ENCODE measurements around the gene ZNF662.
"Not testable (repeated sequence)": the region's sequence is repeated elsewhere in the genome, so short reads cannot be mapped to it uniquely, and the experiment has no call there.

The ZNF662 gene

GRCh38 chr3:42906070-42906847, at the start of gene ZNF662:
ZNF662 (plus strand) TSS chr3:42906142; CDS start chr3:42908115, 1,973 bp downstream.
- no peak for FAIRE-seq

GRCh38 chr3:42856544-42856943, 49.4 kb upstream of the ZNF662 start:
- no peak for FAIRE-seq

- no peak for FAIRE-seq
Measured at GRCh38 chr3:42864321-42864950, 41.5 kb upstream of the ZNF662 start.

- FAIRE-seq = no peak
Measured at GRCh38 chr3:42865256-42865655, 40.7 kb upstream of the ZNF662 start.

- FAIRE-seq = no peak
Measured at GRCh38 chr3:42867138-42867537, 38.8 kb upstream of the ZNF662 start.

GRCh38 chr3:42868841-42869240, 37.1 kb upstream of the ZNF662 start:
- no peak for FAIRE-seq

- no peak for FAIRE-seq
Measured at GRCh38 chr3:42871592-42872196, 34.2 kb upstream of the ZNF662 start.

- FAIRE-seq = no peak
Measured at GRCh38 chr3:42872718-42873117, 33.2 kb upstream of the ZNF662 start.

- FAIRE-seq = no peak
Measured at GRCh38 chr3:42873221-42873982, 32.5 kb upstream of the ZNF662 start.

- no peak for FAIRE-seq
Measured at GRCh38 chr3:42874749-42875148, 31.2 kb upstream of the ZNF662 start.

GRCh38 chr3:42875325-42876151, 30.4 kb upstream of the ZNF662 start, which contains the start of gene CYP8B1:
CYP8B1 (minus strand) TSS chr3:42875879; CDS start chr3:42875816, 63 bp downstream.
- no peak for FAIRE-seq

- FAIRE-seq = no peak
Measured at GRCh38 chr3:42876401-42876800, 29.5 kb upstream of the ZNF662 start.

GRCh38 chr3:42876940-42877720, 28.8 kb upstream of the ZNF662 start:
- FAIRE-seq = no peak

- FAIRE-seq = no peak
Measured at GRCh38 chr3:42877881-42878280, 28.1 kb upstream of the ZNF662 start.

- no peak for FAIRE-seq
Measured at GRCh38 chr3:42880183-42880582, 25.8 kb upstream of the ZNF662 start.

- no peak for FAIRE-seq
Measured at GRCh38 chr3:42880601-42881451, 25.1 kb upstream of the ZNF662 start.

- not testable (repeated sequence) for FAIRE-seq
Measured at GRCh38 chr3:42883251-42883930, 22.6 kb upstream of the ZNF662 start.

- no peak for FAIRE-seq
Measured at GRCh38 chr3:42884324-42884723, 21.6 kb upstream of the ZNF662 start.

- no peak for FAIRE-seq
Measured at GRCh38 chr3:42886294-42886822, 19.6 kb upstream of the ZNF662 start.
